HG02840 (cell line): ENCODE results near the gene PROC.

ENCODE experiments used
- ATAC-seq: cut with Tn5 transposase; IDR thresholded peaks from one replicate; pipeline ENCODE4 v1.9.1; 2021; ENCODE audit warnings: mild to moderate bottlenecking, moderate library complexity, moderate number of reproducible peaks; ENCODE audit not compliant: unreplicated experiment, low FRiP score

PROC gene

GRCh38 chr2:127453392-127454171 lies 35.4 kb downstream of the PROC start:
- ATAC-seq, result no peak

- ATAC-seq, result no peak
These were observed 36.7 kb downstream of the PROC start for GRCh38 chr2:127454595-127455565.

DNA sequence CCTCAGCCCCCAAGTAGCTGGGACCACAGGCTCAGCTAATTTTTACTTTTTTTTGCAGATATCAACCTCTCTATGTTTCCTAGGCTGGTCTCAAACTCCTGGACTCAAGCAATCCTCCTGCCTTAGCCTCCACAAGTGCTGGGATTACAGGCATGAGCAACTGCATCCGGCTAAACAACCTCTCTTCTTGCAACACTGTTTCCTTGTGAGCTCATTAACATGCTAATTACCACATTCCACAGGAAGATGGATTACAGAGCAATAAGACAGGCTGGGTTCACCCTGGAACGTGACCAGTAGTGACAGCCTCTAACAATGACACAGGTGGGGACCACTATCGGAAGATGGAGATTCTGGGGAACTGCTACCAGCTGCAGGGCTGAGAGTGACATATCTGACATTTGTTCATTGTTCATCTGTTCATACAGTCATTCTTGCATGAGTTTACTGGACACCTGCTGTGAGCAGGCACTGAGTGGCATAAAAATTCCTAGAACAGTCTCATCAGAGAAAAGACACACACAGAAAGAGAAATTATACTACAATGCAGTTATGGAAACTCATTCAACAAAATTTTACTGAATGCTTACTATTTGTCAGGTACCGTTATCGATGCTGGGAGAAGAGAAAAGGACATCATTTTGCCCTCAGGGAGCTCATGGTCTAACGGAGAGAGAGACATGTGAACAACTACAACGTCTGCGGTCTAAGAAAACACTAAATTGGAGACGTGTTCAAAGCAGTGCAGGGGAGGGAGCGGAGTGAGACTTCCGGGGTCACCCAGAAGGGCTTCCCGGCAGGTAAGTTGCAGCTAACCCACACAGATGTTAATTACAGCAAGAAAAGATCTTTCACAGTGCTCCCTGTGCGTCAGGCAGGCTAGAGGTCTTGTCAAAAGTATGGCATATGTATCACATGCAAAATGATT lies 37.6 kb downstream of the PROC start:
- no peak for ATAC-seq

GRCh38 chr2:127456960-127457359 lies 38.7 kb downstream of the PROC start:
- no peak for ATAC-seq

- ATAC-seq, result no peak
These were observed 44.2 kb downstream of the PROC start for GRCh38 chr2:127462461-127462860.

GRCh38 chr2:127463155-127463991 lies 45.1 kb downstream of the PROC start:
- ATAC-seq, result no peak

- ATAC-seq, result no peak
These were observed 46.4 kb downstream of the PROC start for GRCh38 chr2:127464470-127465257.

DNA sequence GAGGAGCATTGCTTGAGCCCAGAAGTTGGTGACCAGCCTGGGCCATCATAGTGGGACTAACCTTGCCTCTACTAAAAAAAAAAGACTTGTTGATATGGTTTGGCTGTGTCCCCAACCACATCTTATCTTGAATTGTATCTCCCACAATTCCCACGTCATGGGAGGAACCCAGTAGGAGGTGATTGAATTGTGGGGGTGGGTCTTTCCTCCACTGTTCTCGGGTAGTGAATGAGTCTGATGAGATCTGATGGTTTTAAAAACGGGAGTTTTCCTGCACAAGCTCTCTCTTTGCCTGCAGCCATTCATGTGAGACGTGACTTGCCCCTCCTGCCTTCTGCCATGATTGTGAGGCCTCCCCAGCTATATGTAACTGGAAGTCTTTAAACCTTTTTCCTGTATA lies 47.0 kb downstream of the PROC start:
- ATAC-seq, result no peak

DNA sequence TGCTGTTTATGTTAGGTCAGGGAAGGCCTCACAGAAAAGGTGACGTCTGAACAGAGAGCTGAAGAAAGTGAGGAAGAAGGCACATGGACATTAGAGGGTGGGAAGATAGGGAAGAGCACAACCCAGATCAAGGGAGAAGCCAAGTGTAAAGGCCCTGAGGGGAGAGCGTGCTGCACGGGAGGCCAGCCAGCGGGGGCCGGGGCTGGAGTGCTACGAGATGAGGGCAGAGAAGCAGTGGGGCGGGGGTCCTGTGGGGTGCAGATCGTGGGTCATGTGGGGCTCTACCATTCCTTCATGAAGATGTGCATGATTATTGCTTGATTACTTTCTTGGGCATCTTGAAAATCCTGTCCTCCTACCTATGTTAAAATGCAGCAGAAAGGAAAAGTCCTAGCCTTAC lies 50.8 kb downstream of the PROC start:
- ATAC-seq, result no peak

DNA sequence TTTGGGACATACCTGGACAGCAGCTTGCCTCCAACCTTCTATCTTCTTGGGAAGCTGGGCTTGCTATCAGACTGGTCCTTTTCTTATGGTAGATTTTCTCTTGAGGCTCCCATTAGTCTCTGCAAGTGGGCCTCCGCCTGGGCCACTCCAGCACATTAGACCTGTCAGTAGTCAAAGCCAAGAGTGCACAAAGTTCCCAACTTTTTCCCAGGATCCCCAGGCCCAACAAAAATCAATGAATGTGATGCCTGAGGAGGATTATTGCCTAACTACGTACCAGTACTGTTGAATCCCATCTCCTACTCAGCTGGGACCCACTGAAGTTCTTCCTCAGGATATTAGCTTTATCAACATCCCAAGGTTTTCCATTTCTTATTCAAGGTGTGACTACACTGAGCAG lies 51.7 kb downstream of the PROC start:
- ATAC-seq, result no peak

GRCh38 chr2:127471286-127471988 lies 53.2 kb downstream of the PROC start:
- ATAC-seq, result no peak

DNA sequence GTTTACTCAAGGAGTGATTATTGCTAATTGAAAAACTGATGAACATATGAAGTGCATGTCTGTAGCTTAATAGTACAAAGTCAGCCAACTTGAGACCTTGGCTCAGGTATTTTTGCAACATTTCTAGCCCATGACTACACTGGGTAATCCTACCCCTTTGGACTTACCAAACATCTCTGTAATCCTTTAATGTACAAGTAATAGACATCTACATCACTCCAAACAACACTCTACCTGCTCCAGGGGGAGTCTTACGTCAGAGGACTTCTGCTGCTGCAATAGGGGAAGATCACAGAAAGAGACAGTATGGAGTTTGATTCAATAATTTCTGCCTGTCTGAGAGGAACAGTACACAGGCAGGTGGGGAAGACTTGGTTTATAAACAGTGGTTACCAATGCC lies 54.0 kb downstream of the PROC start:
- ATAC-seq, result no peak

DNA sequence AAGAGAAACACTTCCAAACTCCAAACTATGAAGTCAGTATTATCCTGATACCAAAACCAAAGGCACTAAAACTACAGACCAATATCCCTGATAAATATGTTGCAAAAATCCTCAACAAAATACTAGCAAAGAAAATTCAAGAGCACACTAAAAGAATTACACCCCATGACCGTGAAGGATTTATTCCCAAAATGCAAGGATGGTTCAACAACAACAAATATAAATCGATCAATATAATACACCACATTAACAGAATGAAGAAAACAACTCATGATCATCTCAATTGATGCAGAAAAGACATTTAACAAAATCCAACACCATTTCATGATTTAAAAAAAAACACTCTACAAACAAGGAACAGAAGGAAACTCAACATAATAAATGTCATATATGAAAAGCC lies 57.6 kb downstream of the PROC start:
- ATAC-seq, result no peak
